ENCODE measurements around the gene GFRA3.
"Not testable (repeated sequence)": the region's sequence is repeated elsewhere in the genome, so short reads cannot be mapped to it uniquely, and the experiment has no call there.

Gene GFRA3, protein sequence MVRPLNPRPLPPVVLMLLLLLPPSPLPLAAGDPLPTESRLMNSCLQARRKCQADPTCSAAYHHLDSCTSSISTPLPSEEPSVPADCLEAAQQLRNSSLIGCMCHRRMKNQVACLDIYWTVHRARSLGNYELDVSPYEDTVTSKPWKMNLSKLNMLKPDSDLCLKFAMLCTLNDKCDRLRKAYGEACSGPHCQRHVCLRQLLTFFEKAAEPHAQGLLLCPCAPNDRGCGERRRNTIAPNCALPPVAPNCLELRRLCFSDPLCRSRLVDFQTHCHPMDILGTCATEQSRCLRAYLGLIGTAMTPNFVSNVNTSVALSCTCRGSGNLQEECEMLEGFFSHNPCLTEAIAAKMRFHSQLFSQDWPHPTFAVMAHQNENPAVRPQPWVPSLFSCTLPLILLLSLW

GRCh38 chr5:138274189-138274853, at the start of gene GFRA3:
Gene GFRA3 (minus strand): TSS chr5:138274621. CDS start chr5:138274424, 197 bp downstream.
- DNase-seq = no peak

GRCh38 chr5:138318211-138318610, 43.8 kb upstream of the GFRA3 start:
- DNase-seq = not testable (repeated sequence)

DNA sequence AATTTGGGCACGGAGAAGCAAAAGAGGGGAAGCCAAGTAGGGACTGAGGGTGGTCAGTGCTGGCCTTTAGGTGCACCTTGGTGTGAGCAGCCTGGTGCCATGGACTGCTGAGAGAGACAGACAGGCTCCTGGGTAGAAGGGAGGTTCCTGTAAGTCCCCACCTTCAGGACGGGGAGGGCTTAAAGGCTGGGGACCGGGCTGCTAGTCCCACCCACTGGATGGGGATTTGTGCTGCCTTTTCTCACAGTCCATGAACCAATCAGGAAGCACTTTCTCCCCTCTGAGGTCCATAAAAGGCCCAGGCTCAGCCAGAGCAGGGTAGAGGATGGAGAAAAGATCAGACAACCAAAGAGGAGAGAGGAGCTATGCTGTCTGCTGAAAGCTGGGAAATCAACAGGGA, 41.9 kb upstream of the GFRA3 start:
- no peak for DNase-seq

GRCh38 chr5:138315751-138316278, 41.4 kb upstream of the GFRA3 start:
- no peak for DNase-seq

GRCh38 chr5:138305797-138306196, 31.4 kb upstream of the GFRA3 start:
- DNase-seq = no peak

- DNase-seq = no peak
Measured at GRCh38 chr5:138303372-138303771, 29.0 kb upstream of the GFRA3 start.

GRCh38 chr5:138289296-138289695, 14.9 kb upstream of the GFRA3 start:
- DNase-seq = no peak

- DNase-seq = no peak
Measured at GRCh38 chr5:138287246-138287645, 12.8 kb upstream of the GFRA3 start.

DNA sequence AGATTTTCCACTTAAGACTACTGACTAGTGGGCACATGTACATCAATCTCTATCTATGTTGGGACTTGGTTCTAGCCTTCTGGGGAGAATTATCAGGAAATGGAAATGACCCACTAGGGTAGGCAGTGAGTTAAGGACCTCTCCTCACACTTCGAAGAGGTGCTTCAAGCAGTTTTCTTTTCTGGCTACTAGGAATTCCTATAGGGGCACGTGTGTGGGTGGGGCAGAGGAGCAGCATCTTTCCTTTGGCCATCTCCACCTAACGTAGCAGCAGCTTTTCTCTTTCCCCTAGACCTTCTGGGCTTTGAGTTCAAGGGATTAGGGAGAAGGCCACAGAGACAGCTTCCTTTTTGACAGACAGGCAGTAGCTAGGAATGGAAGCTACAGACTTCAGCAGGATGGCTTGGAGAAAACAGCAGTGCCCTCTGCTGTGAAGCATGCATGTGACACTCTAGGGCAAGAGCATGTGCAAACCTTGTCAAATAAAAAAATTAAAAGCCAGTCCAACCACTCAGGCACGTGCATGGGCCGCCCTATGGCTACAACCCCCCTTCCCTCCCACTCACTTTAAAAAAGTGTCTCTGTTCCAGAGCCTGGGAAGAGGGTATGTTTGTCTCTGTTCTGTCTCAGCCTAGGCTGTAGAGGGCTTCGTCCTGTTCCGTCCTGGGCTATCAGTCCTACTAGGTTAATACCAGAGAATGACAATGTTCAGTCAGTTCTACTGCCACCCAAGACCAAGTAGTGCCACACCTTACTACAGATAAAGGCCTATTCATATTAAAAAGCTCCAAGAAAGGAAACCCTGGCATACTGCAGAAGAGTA, 8.7 kb upstream of the GFRA3 start:
- peak; percentile 61 for DNase-seq

DNA sequence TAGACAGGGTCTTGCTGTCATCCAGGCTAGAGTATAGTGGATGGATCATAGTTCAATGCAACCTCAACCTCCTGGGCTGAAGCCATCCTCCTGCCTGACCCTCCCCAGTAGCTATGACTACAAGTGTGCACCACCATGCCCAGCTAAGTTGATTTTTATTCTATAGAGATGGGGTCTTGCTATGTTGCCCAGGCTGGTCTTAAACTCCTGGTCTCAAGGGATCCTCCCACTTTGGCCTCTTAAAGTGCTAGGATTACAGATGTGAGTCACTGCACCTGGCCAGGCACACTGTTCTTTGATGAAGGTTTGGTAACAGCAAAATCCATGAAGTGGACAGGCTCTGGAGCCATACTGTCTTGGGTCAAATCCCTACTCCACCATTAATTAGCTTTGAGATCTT, 6.5 kb upstream of the GFRA3 start:
- no peak for DNase-seq

- DNase-seq = no peak
Measured at GRCh38 chr5:138276402-138277054, 2.1 kb upstream of the GFRA3 start.

- DNase-seq = no peak
Measured at GRCh38 chr5:138275895-138276294, 1.5 kb upstream of the GFRA3 start.

- DNase-seq = no peak
Measured at GRCh38 chr5:138275379-138275782, 960 bp upstream of the GFRA3 start.

DNA sequence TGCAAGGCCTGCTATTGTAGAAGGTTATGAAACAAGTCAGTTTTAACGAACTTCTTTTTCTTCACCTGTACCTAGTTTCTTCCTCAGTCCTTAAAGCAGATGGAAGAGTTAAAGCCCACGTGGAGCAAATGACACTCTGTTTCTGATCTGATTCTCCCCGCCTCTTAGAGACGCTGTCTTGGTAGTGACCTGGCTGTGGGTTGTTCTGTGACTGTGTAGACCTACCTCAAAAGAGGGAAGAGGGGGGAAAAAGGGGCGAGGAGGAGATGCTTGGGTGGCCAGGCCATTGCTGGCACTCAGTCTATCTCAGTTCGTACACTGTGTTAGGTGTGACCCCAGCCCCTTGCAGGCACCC, 610 bp downstream of the GFRA3 start:
- DNase-seq = no peak

GRCh38 chr5:138272681-138273080, 1.7 kb downstream of the GFRA3 start:
- DNase-seq = no peak

DNA sequence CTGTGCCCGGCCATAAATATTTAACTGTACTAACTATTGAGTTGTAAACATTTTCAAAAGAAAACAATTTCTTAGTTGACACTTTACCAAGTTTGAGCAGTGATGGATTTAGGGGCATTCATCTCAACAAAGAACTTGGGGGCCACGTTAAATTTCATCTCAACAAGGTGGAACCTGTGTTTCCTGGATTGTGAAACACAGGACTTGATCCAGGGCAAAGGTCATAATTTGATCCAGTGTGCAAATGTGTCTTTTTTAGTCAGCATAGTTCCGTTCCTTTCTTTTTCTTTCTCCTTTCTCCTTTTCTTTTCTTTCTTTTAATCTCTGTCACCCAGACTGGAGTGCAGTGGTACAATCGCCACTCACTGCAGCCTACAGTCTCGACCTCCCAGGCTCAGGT, 3.1 kb downstream of the GFRA3 start:
- no peak for DNase-seq

DNA sequence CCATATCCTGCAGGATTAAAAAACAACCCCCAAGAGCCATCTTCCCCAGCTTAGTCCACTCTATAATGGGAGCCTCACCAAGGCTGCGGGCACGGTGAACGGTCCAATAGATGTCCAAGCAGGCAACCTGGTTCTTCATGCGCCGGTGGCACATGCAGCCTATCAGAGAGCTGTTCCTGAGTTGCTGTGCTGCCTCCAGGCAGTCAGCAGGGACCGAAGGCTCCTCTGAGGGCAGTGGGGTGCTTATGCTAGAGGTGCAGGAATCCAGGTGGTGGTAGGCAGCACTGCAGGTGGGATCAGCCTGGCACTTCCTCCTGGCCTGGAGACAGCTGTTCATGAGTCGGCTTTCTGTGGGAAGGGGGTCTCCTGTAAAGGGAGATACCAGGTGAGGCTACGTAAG, 10.2 kb downstream of the GFRA3 start:
- no peak for DNase-seq

- no peak for DNase-seq
Measured at GRCh38 chr5:138263581-138263980, 10.8 kb downstream of the GFRA3 start.

DNA sequence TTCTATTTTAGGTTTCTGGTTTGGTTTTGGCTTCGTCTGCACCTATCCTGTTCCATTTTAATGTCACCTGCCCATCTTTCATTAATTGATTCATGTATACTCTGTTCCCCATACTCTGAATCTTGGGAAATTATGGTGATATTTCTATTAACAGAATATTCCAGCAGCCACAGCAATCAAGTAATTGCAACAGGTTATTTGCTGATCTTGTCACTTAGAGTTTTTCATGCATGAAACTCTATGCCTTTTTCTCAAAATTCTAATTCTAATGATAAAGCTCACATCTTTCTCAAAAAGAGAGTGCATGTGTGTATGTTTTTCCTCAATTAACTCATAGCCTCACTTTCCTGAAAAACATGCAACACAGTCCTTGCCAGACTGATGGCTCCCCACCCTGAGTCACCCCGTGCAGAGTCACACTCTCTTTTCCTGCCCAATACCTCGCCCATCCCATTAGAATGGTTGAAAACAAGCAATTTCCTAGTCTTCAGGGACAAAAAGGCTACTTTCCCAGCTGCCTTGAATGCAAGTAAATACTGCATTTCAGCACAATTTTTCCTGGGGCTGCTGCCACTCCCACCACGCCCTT, 15.6 kb downstream of the GFRA3 start:
- no peak for DNase-seq

- DNase-seq = no peak
Measured at GRCh38 chr5:138257583-138257982, 16.8 kb downstream of the GFRA3 start.

DNA sequence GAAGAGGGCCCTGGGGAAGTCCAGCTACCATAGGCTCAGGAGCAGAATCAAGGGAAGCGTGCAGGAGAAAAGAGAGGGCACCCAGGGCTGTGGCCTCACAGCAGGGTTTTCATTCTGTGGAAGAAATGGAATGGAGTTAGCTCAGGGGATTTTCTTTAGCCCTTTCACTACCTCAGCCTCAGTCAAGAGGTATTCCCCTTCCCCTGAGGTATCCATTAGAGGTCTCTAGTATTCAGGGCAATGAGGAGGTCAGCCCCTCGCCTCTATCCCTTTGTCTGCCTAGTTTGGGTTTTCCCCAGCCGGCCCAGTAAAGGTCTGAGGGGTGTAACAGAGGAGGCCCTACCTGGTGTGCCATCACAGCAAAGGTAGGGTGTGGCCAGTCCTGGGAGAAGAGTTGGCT, 21.5 kb downstream of the GFRA3 start:
- no peak for DNase-seq

GRCh38 chr5:138247800-138248199, 26.6 kb downstream of the GFRA3 start:
- DNase-seq = not testable (repeated sequence)
